GM18507 (cell line): Measurements from ENCODE around the gene RADIL.

Experiments used
- DNase-seq: peaks from one replicate; pipeline ENCODE4 v3.0.0; 2011; ENCODE audit warnings: low read depth; ENCODE audit not compliant: insufficient read length; ENCODE audit errors: extremely low spot score
- FAIRE-seq: peaks from 2 replicates; lab custom pipeline; 2011; peaks lifted over from hg19 to GRCh38; lab: Jason Lieb, UNC

Gene RADIL

DNA sequence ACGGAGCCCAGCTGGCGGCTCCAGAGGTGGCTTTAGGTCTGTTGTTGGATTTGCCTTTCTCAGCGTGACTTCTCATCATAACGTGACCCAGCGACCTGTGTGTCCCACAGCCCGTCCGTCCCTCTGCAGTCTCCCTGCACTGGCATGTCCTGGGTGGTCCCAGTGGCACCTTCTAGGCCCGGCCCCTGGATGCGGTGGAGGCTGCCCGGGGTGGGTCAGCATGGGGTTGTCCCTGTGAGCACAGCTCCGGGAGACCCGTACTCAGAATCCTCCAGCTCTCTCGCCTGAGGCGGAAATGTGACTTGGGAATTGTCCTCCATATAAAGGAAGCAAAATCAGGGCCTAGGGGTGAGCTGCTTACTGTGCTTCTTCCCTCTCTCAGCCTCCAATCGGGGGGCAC, 133.7 kb downstream of the RADIL start:
- DNase-seq, result no peak
- no peak for FAIRE-seq

DNA sequence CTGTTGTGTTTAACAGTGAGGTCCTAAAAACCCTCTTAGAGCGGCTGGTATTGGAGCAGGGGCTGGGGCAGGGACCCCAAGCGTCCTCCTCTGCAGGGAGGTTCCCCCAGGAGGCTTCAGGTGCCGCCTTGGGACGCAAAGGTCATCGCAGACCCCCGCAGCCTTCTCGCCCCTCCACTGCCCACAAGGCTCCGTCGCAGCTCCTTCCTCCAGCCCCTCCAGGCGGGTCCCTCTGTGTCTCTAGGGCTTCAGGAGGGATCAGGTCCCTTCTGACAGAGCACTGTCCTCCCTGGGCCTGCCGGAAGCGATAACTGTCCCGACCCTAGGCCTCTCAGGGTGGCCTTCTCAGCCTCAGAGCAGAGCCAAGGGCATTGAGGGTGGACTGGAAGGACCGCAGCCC, 134.2 kb downstream of the RADIL start:
- DNase-seq, result no peak
- no peak for FAIRE-seq
